GM12864 (cell line): Measurements from ENCODE around the gene DCLRE1A.

Experiments used
- DNase-seq: peaks from one replicate; pipeline ENCODE4 v3.0.0-alpha.2; 2011; ENCODE audit warnings: low read depth
- H3K4me3 ChIP-seq: 2 replicates; pipeline ENCODE4 v1.5.1; 2011; ENCODE audit warnings: mild to moderate bottlenecking, low read depth, low read length, control low read depth
- CTCF ChIP-seq: IDR thresholded peaks from 2 replicates; pipeline ENCODE4 v1.5.1; 2011; ENCODE audit warnings: low read depth, mild to moderate bottlenecking, moderate library complexity, low read length, control low read depth, inconsistent platforms; ENCODE audit errors: missing control alignments

DCLRE1A gene

GRCh38 chr10:113788604-113789083, 65.2 kb downstream of the DCLRE1A start:
- no peak overlapping the region for H3K4me3 ChIP-seq
- TF ChIP-seq CTCF = no peak
- DNase-seq = peak; percentile 42
